H9 (cell line): ENCODE results near the gene MICAL3. TPM values are rescaled to one million over a fixed set of nuclear protein-coding genes. Genes with fewer than 3 reads are reported as not detected.

Source experiments
- DNase-seq: peaks from one replicate; pipeline ENCODE4 v3.0.0-alpha.2; 2017
- H2AFZ ChIP-seq: one replicate; pipeline ENCODE4 v1.6.1; 2013; ENCODE audit warnings: mild to moderate bottlenecking, low read length, control low read depth, moderate library complexity
- H2AK5ac ChIP-seq: 2 replicates; pipeline ENCODE4 v1.6.1; 2013; ENCODE audit warnings: low read length, control low read depth, mixed read lengths; ENCODE audit not compliant: insufficient read length
- H2BK120ac ChIP-seq: one replicate; pipeline ENCODE4 v1.6.1; 2013; ENCODE audit warnings: low read depth, mild to moderate bottlenecking, low read length, control low read depth, inconsistent platforms; ENCODE audit not compliant: poor library complexity, severe bottlenecking
- H2BK12ac ChIP-seq: 2 replicates; pipeline ENCODE4 v1.6.1; 2013; ENCODE audit warnings: low read length, control low read depth, mixed read lengths, low read depth; ENCODE audit not compliant: insufficient read length
- H2BK15ac ChIP-seq: 2 replicates; pipeline ENCODE4 v1.6.1; 2013; ENCODE audit warnings: low read depth, low read length, control low read depth
- H2BK20ac ChIP-seq: one replicate; pipeline ENCODE4 v1.6.1; 2013; ENCODE audit warnings: low read depth, mild to moderate bottlenecking, low read length, control low read depth, inconsistent platforms; ENCODE audit not compliant: poor library complexity, severe bottlenecking
- H2BK5ac ChIP-seq: 2 replicates; pipeline ENCODE4 v1.6.1; 2013; ENCODE audit warnings: low read length, control low read depth, mixed read lengths; ENCODE audit not compliant: insufficient read length
- H3K14ac ChIP-seq: 2 replicates; pipeline ENCODE4 v1.6.1; 2013; ENCODE audit warnings: low read length, control low read depth; ENCODE audit not compliant: insufficient read depth
- H3K18ac ChIP-seq: 2 replicates; pipeline ENCODE4 v1.6.1; 2013; ENCODE audit warnings: low read depth, mild to moderate bottlenecking, mixed read lengths, low read length, control low read depth; ENCODE audit not compliant: insufficient read length
- H3K23ac ChIP-seq: 2 replicates; pipeline ENCODE4 v1.6.1; 2013; ENCODE audit warnings: low read length, control low read depth, mixed read lengths, low read depth; ENCODE audit not compliant: insufficient read length
- H3K23me2 ChIP-seq: 2 replicates; pipeline ENCODE4 v1.6.1; 2013; ENCODE audit warnings: low read depth, mild to moderate bottlenecking, mixed read lengths, low read length, control low read depth; ENCODE audit not compliant: insufficient read length, poor library complexity, severe bottlenecking
- H3K27ac ChIP-seq: 2 replicates; pipeline ENCODE4 v1.5.1; 2013; ENCODE audit warnings: low read length, control low read depth, mixed read lengths, low read depth; ENCODE audit not compliant: insufficient read length
- H3K27me3 ChIP-seq: 2 replicates; pipeline ENCODE4 v1.6.1; 2013; ENCODE audit warnings: low read length, control low read depth, inconsistent platforms; ENCODE audit not compliant: insufficient read depth
- H3K4ac ChIP-seq: 2 replicates; pipeline ENCODE4 v1.6.1; 2013; ENCODE audit warnings: low read depth, mild to moderate bottlenecking, control low read depth, inconsistent platforms, low read length, moderate library complexity
- H3K4me1 ChIP-seq: 2 replicates; pipeline ENCODE4 v1.6.1; 2013; ENCODE audit warnings: low read length, control low read depth, inconsistent platforms; ENCODE audit not compliant: insufficient read depth
- H3K4me2 ChIP-seq: 2 replicates; pipeline ENCODE4 v1.6.1; 2013; ENCODE audit warnings: low read length, control low read depth, mixed read lengths; ENCODE audit not compliant: insufficient read length, insufficient read depth
- H3K56ac ChIP-seq: 2 replicates; pipeline ENCODE4 v1.6.1; 2013; ENCODE audit warnings: low read depth, mild to moderate bottlenecking, mixed read lengths, low read length, control low read depth; ENCODE audit not compliant: insufficient read length
- H3K79me1 ChIP-seq: 2 replicates; pipeline ENCODE4 v1.6.1; 2013; ENCODE audit warnings: low read depth, mild to moderate bottlenecking, moderate library complexity, low read length, control low read depth, inconsistent platforms; ENCODE audit not compliant: insufficient read depth, poor library complexity, severe bottlenecking
- H3K79me2 ChIP-seq: 2 replicates; pipeline ENCODE4 v1.6.1; 2013; ENCODE audit warnings: low read length, control low read depth, inconsistent platforms; ENCODE audit not compliant: insufficient read depth
- H3K9ac ChIP-seq: 2 replicates; pipeline ENCODE4 v1.6.1; 2013; ENCODE audit warnings: low read length, control low read depth, mixed read lengths; ENCODE audit not compliant: insufficient read length; ENCODE audit errors: extremely low read depth
- H3K9me3 ChIP-seq: one replicate; pipeline ENCODE4 v1.6.1; 2013; ENCODE audit warnings: low read depth, low read length, inconsistent platforms; ENCODE audit not compliant: control insufficient read depth
- H3T11ph ChIP-seq: one replicate; pipeline ENCODE4 v1.6.1; 2013; ENCODE audit warnings: mild to moderate bottlenecking, low read length, control low read depth, inconsistent platforms
- H4K20me1 ChIP-seq: one replicate; pipeline ENCODE4 v1.6.1; 2013; ENCODE audit not compliant: control insufficient read depth, insufficient read length, insufficient read depth
- H4K5ac ChIP-seq: 2 replicates; pipeline ENCODE4 v1.6.1; 2013; ENCODE audit warnings: low read depth, mild to moderate bottlenecking, mixed read lengths, low read length, control low read depth; ENCODE audit not compliant: insufficient read length
- H4K8ac ChIP-seq: replicated peaks from 2 replicates; pipeline ENCODE4 v1.6.1; 2013; ENCODE audit warnings: low read length, control low read depth, mixed read lengths, low read depth; ENCODE audit not compliant: insufficient read length
- H4K91ac ChIP-seq: 2 replicates; pipeline ENCODE4 v1.6.1; 2013; ENCODE audit warnings: low read depth, mild to moderate bottlenecking, moderate library complexity, mixed read lengths, low read length, control low read depth; ENCODE audit not compliant: insufficient read length
- H3K27ac Mint-ChIP-seq, 3 experiments: 2 replicates in 2 of 3; 3 replicates in 1 of 3; pipeline ENCODE4 v1.8.0; 2020 to 2021; ENCODE audit warnings: mixed read lengths in 3 of 3, mild to moderate bottlenecking in 1 of 3, moderate library complexity in 1 of 3
- H3K27me3 Mint-ChIP-seq: 2 replicates; pipeline ENCODE4 v1.8.0; 2021; ENCODE audit warnings: low read depth, mild to moderate bottlenecking, moderate library complexity, mixed read lengths
- H3K36me3 Mint-ChIP-seq, 3 experiments: 2 replicates in 2 of 3; 3 replicates in 1 of 3; pipeline ENCODE4 v1.8.0; 2020 to 2021; ENCODE audit warnings: low read depth in 3 of 3, mixed read lengths in 3 of 3; ENCODE audit not compliant: insufficient read depth in 1 of 3
- H3K4me1 Mint-ChIP-seq, 2 experiments: 2 replicates each; pipeline ENCODE4 v1.8.0; 2020; ENCODE audit warnings: mixed read lengths in 2 of 2
- H3K4me3 Mint-ChIP-seq, 2 experiments: 2 replicates in 1 of 2; 3 replicates in 1 of 2; pipeline ENCODE4 v1.8.0; 2020 to 2021; ENCODE audit warnings: mild to moderate bottlenecking in 2 of 2, mixed read lengths in 2 of 2, moderate library complexity in 1 of 2
- H3K9me3 Mint-ChIP-seq, 2 experiments: 2 replicates in 1 of 2; 3 replicates in 1 of 2; pipeline ENCODE4 v1.8.0; 2020; ENCODE audit warnings: mild to moderate bottlenecking in 2 of 2, mixed read lengths in 2 of 2, moderate library complexity in 1 of 2
- WGBS: extraction: QIAGEN DNeasy Blood & Tissue Kit; methylation state at CpG from one replicate; pipeline ENCODE4 v1.1.7; 2013; ENCODE audit warnings: missing lambda C conversion rate, low lambda C conversion rate, mixed read lengths; ENCODE audit not compliant: insufficient read length; ENCODE audit errors: extremely low coverage; 5-methylcytosine and 5-hydroxymethylcytosine counted together
- total RNA-seq: library from RNA; stranded (reverse); gene quantifications from 2 replicates; pipeline ENCODE4 v1.2.1, GENCODE V29; 2021
- TF ChIP-seq, protein P1 (sequence below): fragments of 200-600 bp; sonication (generic); conservative IDR thresholded peaks from 3 replicates; pipeline ENCODE4 v1.8.0; 2021; ENCODE audit warnings: antibody characterized with exemption, mild to moderate bottlenecking

Gene MICAL3
- total RNA-seq, 1 experiment from 2014 or later = 50.2 TPM

DNA sequence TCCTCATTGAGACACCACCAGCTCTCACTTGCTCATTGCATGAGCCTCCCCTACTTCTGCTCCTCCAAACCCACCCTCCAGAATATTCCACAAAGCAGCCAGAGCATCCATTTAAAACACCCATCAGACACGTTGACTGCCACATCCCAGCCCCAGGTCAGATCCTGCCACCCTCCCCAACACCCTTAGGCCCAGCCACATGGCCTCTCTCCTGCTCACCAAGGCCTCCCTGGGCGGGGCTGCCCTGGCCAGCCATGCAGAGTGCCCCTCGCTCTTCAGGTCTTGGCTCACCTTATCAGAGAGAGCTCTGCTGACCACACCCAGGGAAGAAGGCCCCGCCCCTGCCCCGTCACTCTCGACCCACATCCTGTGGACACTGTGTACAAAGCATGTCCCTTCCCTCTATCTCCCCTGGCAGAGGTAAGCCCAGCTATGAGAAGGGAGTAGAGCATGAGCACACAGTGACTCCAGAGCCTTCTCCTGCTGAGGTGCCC is 106.8 kb downstream of the MICAL3 start:
- H3K14ac ChIP-seq = no peak overlapping the region; the same call in 1 of the 2 replicates
- no peak overlapping the region for H3K56ac ChIP-seq
- Mint-ChIP-seq H3K9me3 (no peaks in the 10 kb centered on the region), H3K36me3 (no peaks in the 10 kb centered on the region), H3K4me3 (no peak overlapping the region), H3K4me1 (peaks cover 46 to 48% of the 10 kb centered on the region in 2 experiments), H3K27me3 (no peaks in the 10 kb centered on the region), H3K27ac (no peak overlapping the region)
- H3K27ac ChIP-seq = no peak overlapping the region
- no peak overlapping the region for H2BK15ac ChIP-seq
- H4K20me1 ChIP-seq = no peaks in the 10 kb centered on the region
- no peak overlapping the region for H2BK120ac ChIP-seq
- no peak overlapping the region for H4K91ac ChIP-seq
- no peak for DNase-seq
- no peak overlapping the region for H2AFZ ChIP-seq
- H3K23ac ChIP-seq = no peak overlapping the region
- no CpG with 5 or more reads among the region's 6 CpGs for WGBS
- no peak overlapping the region for H4K8ac ChIP-seq
- peaks cover 13% of the 10 kb centered on the region; the same call in 1 of the 2 replicates for H3K4me1 ChIP-seq
- H2BK20ac ChIP-seq = no peak overlapping the region
- H3K4me2 ChIP-seq = no peak overlapping the region
- H3K18ac ChIP-seq = no peak overlapping the region
- H3K9me3 ChIP-seq = no peaks in the 10 kb centered on the region
- peaks cover 8% of the 10 kb centered on the region for H3K79me1 ChIP-seq
- TF ChIP-seq, protein P1, sequence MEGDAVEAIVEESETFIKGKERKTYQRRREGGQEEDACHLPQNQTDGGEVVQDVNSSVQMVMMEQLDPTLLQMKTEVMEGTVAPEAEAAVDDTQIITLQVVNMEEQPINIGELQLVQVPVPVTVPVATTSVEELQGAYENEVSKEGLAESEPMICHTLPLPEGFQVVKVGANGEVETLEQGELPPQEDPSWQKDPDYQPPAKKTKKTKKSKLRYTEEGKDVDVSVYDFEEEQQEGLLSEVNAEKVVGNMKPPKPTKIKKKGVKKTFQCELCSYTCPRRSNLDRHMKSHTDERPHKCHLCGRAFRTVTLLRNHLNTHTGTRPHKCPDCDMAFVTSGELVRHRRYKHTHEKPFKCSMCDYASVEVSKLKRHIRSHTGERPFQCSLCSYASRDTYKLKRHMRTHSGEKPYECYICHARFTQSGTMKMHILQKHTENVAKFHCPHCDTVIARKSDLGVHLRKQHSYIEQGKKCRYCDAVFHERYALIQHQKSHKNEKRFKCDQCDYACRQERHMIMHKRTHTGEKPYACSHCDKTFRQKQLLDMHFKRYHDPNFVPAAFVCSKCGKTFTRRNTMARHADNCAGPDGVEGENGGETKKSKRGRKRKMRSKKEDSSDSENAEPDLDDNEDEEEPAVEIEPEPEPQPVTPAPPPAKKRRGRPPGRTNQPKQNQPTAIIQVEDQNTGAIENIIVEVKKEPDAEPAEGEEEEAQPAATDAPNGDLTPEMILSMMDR = no peak
- H2BK12ac ChIP-seq = no peak overlapping the region
- H4K5ac ChIP-seq = no peak overlapping the region
- H2AK5ac ChIP-seq = no peak overlapping the region
- H3K79me2 ChIP-seq = peaks cover 2% of the 10 kb centered on the region; the same call in 1 of the 2 replicates
- H3K27me3 ChIP-seq = no peaks in the 10 kb centered on the region
- no peak overlapping the region for H3K4ac ChIP-seq
- H3K9ac ChIP-seq = no peak overlapping the region
- H2BK5ac ChIP-seq = no peak overlapping the region
- no peak overlapping the region for H3T11ph ChIP-seq
- peaks cover 5% of the 10 kb centered on the region for H3K23me2 ChIP-seq
